SK-N-SH treated with all-trans-retinoic acid at 6 μM for 48 hours (cell line): ENCODE measurements around the gene P2RY8.

ENCODE experiments used
- ARNTL ChIP-seq: fragments of 450-650 bp; formaldehyde crosslinking; IDR thresholded peaks from 2 replicates; pipeline ENCODE4 v1.5.0; 2020; ENCODE audit warnings: low read depth, mild to moderate bottlenecking, moderate library complexity, borderline replicate concordance
- CSDC2 ChIP-seq: fragments of 250-450 bp; sonication (Bioruptor Pico); IDR thresholded peaks from 2 replicates; pipeline ENCODE4 v1.5.0; 2020; ENCODE audit warnings: mild to moderate bottlenecking, moderate library complexity
- ISL1 ChIP-seq: fragments of 250-450 bp; sonication (Bioruptor Pico); IDR thresholded peaks from 2 replicates; pipeline ENCODE4 v2.1.2; 2022; ENCODE audit warnings: mild to moderate bottlenecking, moderate library complexity
- PPARA ChIP-seq: fragments of 250-450 bp; sonication (Bioruptor Pico); IDR thresholded peaks from 2 replicates; pipeline ENCODE4 v1.5.0; 2020; ENCODE audit warnings: mild to moderate bottlenecking, borderline replicate concordance
- RARB ChIP-seq: fragments of 250-450 bp; sonication (Bioruptor Pico); IDR thresholded peaks from 2 replicates; pipeline ENCODE4 v1.8.0; 2021; ENCODE audit warnings: mild to moderate bottlenecking, moderate library complexity
- TCF4 ChIP-seq: fragments of 250-450 bp; sonication (Bioruptor Pico); IDR thresholded peaks from 2 replicates; pipeline ENCODE4 v1.8.0; 2021; ENCODE audit warnings: mild to moderate bottlenecking, moderate library complexity, borderline replicate concordance
- ZC3H10 ChIP-seq: fragments of 250-450 bp; sonication (Bioruptor Pico); IDR thresholded peaks from 2 replicates; pipeline ENCODE4 v1.5.1; 2021; ENCODE audit warnings: mild to moderate bottlenecking, moderate library complexity
- ZFP3 ChIP-seq: fragments of 250-450 bp; sonication (Bioruptor Pico); IDR thresholded peaks from 2 replicates; pipeline ENCODE4 v1.5.0; 2020; ENCODE audit warnings: mild to moderate bottlenecking, moderate library complexity
- ZFP30 ChIP-seq: fragments of 450-650 bp; formaldehyde crosslinking; IDR thresholded peaks from 2 replicates; pipeline ENCODE4 v1.5.0; 2022; ENCODE audit warnings: mild to moderate bottlenecking, moderate library complexity
- TF ChIP-seq, protein P1 (sequence below): fragments of 250-450 bp; sonication (Bioruptor Pico); IDR thresholded peaks from 2 replicates; pipeline ENCODE4 v1.8.0; 2021; ENCODE audit warnings: low read depth, mild to moderate bottlenecking, moderate library complexity, borderline replicate concordance
- TF ChIP-seq, protein P2 (sequence below): fragments of 250-450 bp; sonication (Bioruptor Pico); IDR thresholded peaks from 2 replicates; pipeline ENCODE4 v1.5.0; 2020; ENCODE audit warnings: mild to moderate bottlenecking, moderate library complexity
- TF ChIP-seq, protein P3 (sequence below): fragments of 250-450 bp; sonication (Bioruptor Pico); IDR thresholded peaks from 2 replicates; pipeline ENCODE4 v1.8.0; 2020; ENCODE audit warnings: mild to moderate bottlenecking, moderate library complexity, borderline replicate concordance

DNA sequence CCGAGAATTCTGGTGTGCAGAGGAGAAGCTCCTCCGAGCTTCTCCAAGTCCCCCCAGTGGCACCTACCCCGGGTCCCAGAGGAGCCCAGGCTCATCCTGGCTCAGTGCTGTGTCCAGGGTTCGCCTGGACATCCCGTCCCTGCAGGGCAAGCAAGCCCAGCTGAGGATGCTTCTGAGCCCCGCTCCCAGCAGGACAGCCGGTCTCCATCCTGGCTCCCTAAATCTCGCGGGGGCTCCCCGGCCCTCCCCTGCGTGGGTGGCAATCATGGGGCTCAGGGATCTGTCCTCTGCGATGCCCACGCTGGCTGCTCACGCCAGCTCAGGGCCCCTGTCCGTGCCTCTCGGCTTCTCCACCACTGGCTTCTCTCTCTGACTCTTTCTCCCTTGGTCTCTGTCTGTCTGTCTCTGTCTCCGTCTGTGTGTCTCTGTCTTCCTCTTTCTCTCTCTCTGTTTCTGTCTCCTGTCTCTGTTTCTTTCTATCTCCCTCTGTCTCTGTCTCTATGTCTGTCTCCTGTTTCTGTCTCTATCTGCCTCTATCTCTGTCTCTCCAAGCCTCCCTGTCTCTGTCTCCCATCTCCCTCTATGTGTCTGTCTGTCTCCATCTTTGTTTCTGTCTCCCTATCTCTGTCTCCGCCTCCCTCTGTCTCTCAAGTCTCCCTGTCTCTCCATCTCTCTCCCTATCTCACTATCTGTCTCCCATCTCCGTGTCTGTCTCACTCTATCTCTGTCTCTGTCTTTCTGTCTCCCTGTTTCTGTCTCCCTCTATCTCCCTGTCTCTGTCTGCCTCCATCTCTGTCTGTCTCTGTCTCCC is 117.2 kb downstream of the P2RY8 start:
- no peak for TF ChIP-seq TCF4
- TF ChIP-seq PPARA (CRISPR knock-in tag) = no peak
- TF ChIP-seq ZFP3 = no peak
- no peak for TF ChIP-seq ARNTL (CRISPR knock-in tag)
- no peak for TF ChIP-seq ZFP30 (CRISPR knock-in tag)
- TF ChIP-seq ZC3H10 = no peak
- no peak for TF ChIP-seq CSDC2 (CRISPR knock-in tag)
- TF ChIP-seq, protein P1, sequence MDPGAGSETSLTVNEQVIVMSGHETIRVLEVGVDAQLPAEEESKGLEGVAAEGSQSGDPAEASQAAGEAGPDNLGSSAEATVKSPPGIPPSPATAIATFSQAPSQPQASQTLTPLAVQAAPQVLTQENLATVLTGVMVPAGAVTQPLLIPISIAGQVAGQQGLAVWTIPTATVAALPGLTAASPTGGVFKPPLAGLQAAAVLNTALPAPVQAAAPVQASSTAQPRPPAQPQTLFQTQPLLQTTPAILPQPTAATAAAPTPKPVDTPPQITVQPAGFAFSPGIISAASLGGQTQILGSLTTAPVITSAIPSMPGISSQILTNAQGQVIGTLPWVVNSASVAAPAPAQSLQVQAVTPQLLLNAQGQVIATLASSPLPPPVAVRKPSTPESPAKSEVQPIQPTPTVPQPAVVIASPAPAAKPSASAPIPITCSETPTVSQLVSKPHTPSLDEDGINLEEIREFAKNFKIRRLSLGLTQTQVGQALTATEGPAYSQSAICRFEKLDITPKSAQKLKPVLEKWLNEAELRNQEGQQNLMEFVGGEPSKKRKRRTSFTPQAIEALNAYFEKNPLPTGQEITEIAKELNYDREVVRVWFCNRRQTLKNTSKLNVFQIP (CRISPR knock-in tag) = no peak
- TF ChIP-seq, protein P2, sequence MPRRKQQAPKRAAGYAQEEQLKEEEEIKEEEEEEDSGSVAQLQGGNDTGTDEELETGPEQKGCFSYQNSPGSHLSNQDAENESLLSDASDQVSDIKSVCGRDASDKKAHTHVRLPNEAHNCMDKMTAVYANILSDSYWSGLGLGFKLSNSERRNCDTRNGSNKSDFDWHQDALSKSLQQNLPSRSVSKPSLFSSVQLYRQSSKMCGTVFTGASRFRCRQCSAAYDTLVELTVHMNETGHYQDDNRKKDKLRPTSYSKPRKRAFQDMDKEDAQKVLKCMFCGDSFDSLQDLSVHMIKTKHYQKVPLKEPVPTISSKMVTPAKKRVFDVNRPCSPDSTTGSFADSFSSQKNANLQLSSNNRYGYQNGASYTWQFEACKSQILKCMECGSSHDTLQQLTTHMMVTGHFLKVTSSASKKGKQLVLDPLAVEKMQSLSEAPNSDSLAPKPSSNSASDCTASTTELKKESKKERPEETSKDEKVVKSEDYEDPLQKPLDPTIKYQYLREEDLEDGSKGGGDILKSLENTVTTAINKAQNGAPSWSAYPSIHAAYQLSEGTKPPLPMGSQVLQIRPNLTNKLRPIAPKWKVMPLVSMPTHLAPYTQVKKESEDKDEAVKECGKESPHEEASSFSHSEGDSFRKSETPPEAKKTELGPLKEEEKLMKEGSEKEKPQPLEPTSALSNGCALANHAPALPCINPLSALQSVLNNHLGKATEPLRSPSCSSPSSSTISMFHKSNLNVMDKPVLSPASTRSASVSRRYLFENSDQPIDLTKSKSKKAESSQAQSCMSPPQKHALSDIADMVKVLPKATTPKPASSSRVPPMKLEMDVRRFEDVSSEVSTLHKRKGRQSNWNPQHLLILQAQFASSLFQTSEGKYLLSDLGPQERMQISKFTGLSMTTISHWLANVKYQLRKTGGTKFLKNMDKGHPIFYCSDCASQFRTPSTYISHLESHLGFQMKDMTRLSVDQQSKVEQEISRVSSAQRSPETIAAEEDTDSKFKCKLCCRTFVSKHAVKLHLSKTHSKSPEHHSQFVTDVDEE (CRISPR knock-in tag) = no peak
- TF ChIP-seq ISL1 (CRISPR knock-in tag) = no peak
- no peak for TF ChIP-seq RARB (CRISPR knock-in tag)
- TF ChIP-seq, protein P3, sequence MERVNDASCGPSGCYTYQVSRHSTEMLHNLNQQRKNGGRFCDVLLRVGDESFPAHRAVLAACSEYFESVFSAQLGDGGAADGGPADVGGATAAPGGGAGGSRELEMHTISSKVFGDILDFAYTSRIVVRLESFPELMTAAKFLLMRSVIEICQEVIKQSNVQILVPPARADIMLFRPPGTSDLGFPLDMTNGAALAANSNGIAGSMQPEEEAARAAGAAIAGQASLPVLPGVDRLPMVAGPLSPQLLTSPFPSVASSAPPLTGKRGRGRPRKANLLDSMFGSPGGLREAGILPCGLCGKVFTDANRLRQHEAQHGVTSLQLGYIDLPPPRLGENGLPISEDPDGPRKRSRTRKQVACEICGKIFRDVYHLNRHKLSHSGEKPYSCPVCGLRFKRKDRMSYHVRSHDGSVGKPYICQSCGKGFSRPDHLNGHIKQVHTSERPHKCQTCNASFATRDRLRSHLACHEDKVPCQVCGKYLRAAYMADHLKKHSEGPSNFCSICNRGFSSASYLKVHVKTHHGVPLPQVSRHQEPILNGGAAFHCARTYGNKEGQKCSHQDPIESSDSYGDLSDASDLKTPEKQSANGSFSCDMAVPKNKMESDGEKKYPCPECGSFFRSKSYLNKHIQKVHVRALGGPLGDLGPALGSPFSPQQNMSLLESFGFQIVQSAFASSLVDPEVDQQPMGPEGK = no peak
